ENCODE measurements around the gene KRAS.

Gene KRAS

DNA sequence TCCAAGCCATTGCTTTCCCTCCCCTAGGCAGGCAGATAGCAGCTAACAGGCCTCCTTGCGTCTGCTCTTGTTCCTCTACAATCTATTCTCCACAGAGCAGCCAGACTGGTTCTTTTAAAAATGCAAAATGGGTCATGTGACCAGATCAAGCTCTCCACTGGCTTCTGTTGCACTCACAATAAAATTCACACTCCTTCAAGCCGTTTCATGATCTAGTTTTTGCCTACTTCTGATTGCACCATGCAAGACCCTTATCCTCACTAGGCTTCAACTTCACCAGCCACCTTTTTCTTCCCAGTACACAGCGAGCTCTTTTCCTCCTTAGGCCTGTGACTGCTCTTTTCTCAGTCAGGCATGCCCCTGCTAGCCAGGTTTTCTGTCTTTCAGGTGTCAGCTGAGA, 6.1 kb upstream of the KRAS start:
- DNase-seq (ENCODE audit: low read depth in 2 of 3, low spot score in 2 of 3): no peak

DNA sequence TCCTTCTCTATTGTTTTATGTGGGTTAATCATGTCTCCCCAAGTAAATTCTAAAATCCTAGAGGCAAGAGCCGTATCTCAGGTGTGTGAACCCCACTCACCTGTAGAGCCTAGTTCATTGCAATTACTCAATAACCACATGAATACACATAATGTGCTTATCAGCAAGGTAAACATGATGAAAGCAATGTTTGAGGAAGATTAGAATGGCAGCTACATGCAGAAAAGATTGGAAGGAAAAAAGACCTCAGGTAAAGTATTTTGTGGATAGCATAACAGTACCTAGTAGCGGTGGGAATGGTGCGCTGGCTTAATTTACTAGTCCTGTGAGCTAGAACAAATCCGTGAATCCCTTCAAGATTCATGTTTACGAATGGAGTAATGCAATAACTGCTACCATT, 5.3 kb upstream of the KRAS start:
- DNase-seq (ENCODE audit: low read depth in 2 of 3, low spot score in 2 of 3): no peak

GRCh38 chr12:25254271-25254880, 3.6 kb upstream of the KRAS start:
- DNase-seq (ENCODE audit: low read depth in 2 of 3, low spot score in 2 of 3): no peak

DNA sequence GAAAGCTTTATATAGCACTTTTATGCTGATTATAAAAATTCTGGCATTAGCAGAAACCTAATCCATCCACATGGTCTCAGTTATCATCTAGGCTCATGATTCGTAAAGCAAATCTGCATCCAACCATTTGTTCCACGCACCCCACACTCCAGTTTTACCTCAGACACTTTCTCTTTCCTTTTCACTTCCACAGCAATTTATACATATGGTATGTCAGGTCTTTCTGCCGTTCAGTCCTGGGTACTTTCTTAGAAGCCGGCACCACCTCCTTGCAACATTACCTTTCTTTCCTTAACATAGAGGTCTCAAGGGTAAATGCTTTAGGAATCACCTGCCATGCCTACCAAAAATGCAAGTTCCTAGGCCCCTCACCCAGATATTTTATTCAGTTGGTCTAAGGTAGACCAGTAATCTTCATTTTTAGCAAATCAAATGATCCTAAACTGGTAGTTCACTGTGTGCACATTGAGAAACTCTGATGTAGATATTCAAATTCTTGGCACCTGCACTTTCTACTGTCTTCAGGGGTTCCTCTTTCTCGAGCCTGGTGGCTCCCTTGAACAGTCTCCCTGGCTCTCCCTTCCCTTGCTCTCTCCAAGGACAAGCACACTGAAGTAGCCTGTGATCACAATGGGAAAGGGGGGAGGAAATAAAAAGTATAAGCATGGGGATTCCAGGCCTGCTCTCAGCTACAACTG, 2.8 kb upstream of the KRAS start:
- DNase-seq (ENCODE audit: low read depth in 2 of 3, low spot score in 2 of 3): no peak

DNA sequence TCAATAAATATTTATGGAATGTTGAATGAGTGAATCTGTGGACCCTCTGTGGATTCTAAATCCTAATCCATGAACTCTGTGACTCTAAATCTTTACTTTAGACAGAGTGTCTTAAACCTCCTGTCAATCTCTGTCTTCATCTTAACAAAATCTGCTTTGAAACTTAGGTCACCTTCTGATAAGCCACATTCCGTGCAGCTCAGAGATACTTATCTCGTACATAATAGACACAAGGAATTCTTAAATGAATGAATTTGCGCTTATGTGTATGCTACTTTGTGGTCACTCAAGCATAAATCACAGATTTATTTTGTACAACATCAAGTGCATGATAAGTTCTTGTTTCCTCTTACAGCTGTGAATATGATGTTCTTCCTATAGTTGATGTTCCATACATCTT, 2.2 kb upstream of the KRAS start:
- no peak for DNase-seq (ENCODE audit: low read depth in 2 of 3, low spot score in 2 of 3)

- DNase-seq (ENCODE audit: low read depth in 2 of 3, low spot score in 2 of 3): no peak
Observed at GRCh38 chr12:25251769-25252168, 1.0 kb upstream of the KRAS start.

GRCh38 chr12:25249931-25250738, 594 bp downstream of the KRAS start:
- peak in 2 of 3 experiments; percentile 19 to 22 for DNase-seq (ENCODE audit: low read depth in 2 of 3, low spot score in 2 of 3)

GRCh38 chr12:25248732-25249131, 2.0 kb downstream of the KRAS start:
- DNase-seq (ENCODE audit: low read depth in 2 of 3, low spot score in 2 of 3): no peak

DNA sequence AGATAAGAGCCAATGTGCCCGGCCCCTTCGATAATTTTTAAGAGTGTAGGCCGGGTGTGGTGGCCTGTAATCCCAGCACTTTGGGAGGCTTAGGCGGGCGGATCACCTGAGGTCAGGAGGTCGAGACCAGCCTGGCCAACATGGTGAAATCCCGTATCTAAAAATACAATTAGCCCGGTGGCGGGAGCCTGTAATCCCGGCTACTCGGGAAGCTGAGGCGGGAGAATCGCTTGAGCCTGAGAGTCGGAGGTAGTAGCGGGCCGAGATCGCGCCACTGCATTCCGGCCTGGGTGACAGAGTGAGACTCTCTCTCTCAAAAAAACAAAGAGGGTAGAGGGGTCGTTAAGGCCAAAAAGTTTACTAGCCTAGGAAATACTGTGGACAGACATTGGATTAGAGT, 2.6 kb downstream of the KRAS start:
- DNase-seq (ENCODE audit: low read depth in 2 of 3, low spot score in 2 of 3): no peak

DNA sequence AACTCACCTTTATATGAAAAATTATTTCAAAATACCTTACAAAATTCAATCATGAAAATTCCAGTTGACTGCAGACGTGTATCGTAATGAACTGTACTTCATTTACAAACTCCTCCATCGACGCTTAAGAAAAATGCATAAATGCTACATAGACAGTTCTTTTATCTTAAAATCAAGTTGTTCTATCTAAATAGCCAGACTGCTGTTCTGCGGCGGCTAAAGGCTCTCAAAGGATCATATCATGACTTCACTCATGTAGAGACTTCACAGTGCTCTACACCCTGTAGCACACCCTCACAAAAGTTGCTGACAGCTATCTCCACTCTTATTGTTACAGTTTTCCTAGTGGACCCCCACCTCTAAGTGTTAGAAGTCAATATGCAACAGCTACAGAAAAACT, 5.2 kb downstream of the KRAS start:
- DNase-seq (ENCODE audit: low read depth in 2 of 3, low spot score in 2 of 3): no peak

GRCh38 chr12:25243680-25243990, 7.1 kb downstream of the KRAS start:
- DNase-seq (ENCODE audit: low read depth in 2 of 3, low spot score in 2 of 3): no peak

- DNase-seq (ENCODE audit: low read depth in 2 of 3, low spot score in 2 of 3): no peak
Observed at GRCh38 chr12:25242981-25243679, 7.6 kb downstream of the KRAS start.

DNA sequence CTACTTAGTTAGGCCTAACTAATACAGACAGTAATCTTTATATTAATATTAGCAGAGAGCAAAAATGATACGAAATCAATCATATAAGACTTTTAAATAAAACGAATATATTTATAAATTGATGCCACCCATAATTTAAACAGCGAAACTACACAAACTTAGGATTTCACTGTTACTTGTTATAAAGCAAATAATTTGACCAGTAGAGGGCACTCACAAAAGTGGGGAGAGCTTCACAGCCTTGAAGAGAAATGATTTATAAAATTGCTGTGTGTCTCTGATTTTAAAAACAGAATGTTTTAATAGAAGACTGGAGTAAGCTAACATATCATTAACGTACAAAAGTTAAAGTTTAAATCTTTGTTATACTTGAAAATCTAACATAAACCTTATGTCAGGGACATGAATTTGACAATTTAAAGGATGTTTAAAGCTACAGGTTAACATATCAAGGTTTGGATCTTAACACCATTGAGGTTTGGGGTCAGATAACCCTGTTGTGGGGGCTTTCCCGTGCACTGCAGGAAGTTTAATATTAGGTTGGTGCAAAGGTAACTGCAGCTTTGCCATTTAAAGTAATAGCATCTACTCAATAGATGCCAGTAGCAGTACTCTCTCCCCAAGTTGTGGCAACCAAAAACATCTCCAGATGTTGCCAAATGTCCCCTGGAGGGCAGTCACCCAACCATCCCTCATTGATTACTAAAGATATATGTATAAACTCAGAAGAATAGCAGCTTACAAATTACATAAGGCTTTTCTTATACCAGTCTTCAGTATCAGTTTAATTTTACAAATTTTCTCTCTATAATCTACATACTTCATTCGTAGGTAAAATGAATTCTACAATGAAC, 9.3 kb downstream of the KRAS start:
- DNase-seq (ENCODE audit: low read depth in 2 of 3, low spot score in 2 of 3): no peak

GRCh38 chr12:25236626-25237025, 14.1 kb downstream of the KRAS start:
- no peak for DNase-seq (ENCODE audit: low read depth in 2 of 3, low spot score in 2 of 3)

DNA sequence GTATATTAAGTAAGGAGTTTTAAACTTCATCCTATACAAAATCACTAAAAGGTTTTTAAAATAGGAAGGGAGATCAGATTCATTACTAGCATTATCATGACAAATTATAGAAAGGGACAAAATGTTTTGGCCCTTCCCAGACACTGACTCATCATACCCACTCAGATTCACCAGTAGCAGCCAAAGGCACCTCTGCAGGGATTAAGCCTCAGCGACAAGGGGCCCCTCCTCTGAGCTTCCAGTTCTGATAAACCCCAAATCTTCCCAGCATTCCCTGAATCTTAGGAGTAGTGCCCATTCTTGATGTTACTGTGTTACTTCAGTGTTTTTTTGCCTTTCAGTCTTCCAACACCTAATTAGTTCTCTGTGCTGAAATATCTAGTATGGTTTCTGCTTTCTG, 14.5 kb downstream of the KRAS start:
- no peak for DNase-seq (ENCODE audit: low read depth in 2 of 3, low spot score in 2 of 3)

- no peak for DNase-seq (ENCODE audit: low read depth in 2 of 3, low spot score in 2 of 3)
Observed at GRCh38 chr12:25213338-25213737, 37.4 kb downstream of the KRAS start.

GRCh38 chr12:25208554-25208953, 42.2 kb downstream of the KRAS start:
- DNase-seq (ENCODE audit: low read depth in 2 of 3, low spot score in 2 of 3): no peak

GRCh38 chr12:25207846-25208245, 42.9 kb downstream of the KRAS start:
- no peak for DNase-seq (ENCODE audit: low read depth in 2 of 3, low spot score in 2 of 3)

DNA sequence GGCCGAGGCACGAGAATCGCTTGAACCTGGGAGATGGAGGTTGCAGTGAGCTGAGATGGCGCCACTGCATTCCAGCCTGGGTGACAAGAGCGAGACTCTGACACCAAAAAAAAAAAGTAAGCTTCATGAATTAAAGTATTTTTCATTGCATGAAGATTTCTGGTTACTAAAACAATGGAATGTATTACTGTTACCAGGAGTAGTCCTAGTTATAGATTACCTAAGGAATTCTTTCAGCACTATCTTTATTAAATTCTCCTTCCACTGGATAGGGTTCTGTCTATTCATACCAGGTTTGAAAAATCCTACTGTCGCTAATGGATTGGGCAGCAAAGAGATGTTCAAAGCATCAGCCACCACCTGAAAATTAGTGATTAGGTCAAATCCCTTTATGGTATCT, 43.3 kb downstream of the KRAS start:
- DNase-seq (ENCODE audit: low read depth in 2 of 3, low spot score in 2 of 3): no peak

GRCh38 chr12:25202137-25202536, 48.6 kb downstream of the KRAS start:
- no peak for DNase-seq (ENCODE audit: low read depth in 2 of 3, low spot score in 2 of 3)

- DNase-seq (ENCODE audit: low read depth in 2 of 3, low spot score in 2 of 3): no peak
Observed at GRCh38 chr12:25200703-25201102, 50.0 kb downstream of the KRAS start.
